A673 (cell line): Measurements from ENCODE around the gene TFEC. TPM values are rescaled to one million over a fixed set of nuclear protein-coding genes. Genes with fewer than 3 reads are reported as not detected.

Experiments used
- BruUV-seq: library from RNA; stranded (reverse); fragments of 400-500 nt; replicated peaks from 2 replicates; lab custom pipeline; 2021; lab: Mats Ljungman, UMichigan
- CTCF ChIA-PET: fragments of 300-600 bp; sonication (Branson Sonifier 250); formaldehyde crosslinking; loops from one replicate; lab custom pipeline; 2022; ENCODE audit warnings: antibody characterized with exemption; lab: Charles Lee
- POLR2A ChIA-PET: fragments of 300-600 bp; sonication (Branson Sonifier 250); formaldehyde crosslinking; loops from one replicate; lab custom pipeline; 2022; ENCODE audit warnings: antibody characterized with exemption; ENCODE audit not compliant: low non-redundant PET; lab: Charles Lee
- DNase-seq: peaks from one replicate; pipeline ENCODE4 v3.0.0-alpha.2; 2015; ENCODE audit warnings: low spot score
- H3K27ac ChIP-seq: fragments of 200-600 bp; sonication (generic); 2 replicates; pipeline ENCODE4 v1.5.1; 2016; ENCODE audit warnings: mixed run types, low read depth, mild to moderate bottlenecking, mixed read lengths, antibody characterized with exemption, low read length; ENCODE audit not compliant: poor library complexity, severe bottlenecking
- H3K27me3 ChIP-seq: fragments of 200-600 bp; sonication (generic); replicated peaks from 2 replicates; pipeline ENCODE4 v1.6.1; 2017; ENCODE audit warnings: mixed run types, low read depth, mild to moderate bottlenecking, mixed read lengths, antibody characterized with exemption, low read length; ENCODE audit not compliant: insufficient read depth, poor library complexity
- H3K36me3 ChIP-seq: fragments of 200-600 bp; sonication (generic); 2 replicates; pipeline ENCODE4 v1.6.1; 2016; ENCODE audit warnings: mixed run types, mild to moderate bottlenecking, mixed read lengths, antibody characterized with exemption, low read length; ENCODE audit not compliant: insufficient read depth, poor library complexity, severe bottlenecking
- H3K4me1 ChIP-seq: fragments of 200-600 bp; sonication (generic); 2 replicates; pipeline ENCODE4 v1.6.1; 2017; ENCODE audit warnings: mixed run types, mild to moderate bottlenecking, mixed read lengths, antibody characterized with exemption, low read length; ENCODE audit not compliant: insufficient read depth, poor library complexity, severe bottlenecking
- H3K4me3 ChIP-seq: fragments of 200-600 bp; sonication (generic); 2 replicates; pipeline ENCODE4 v1.5.1; 2016; ENCODE audit warnings: low read depth, mixed run types, mild to moderate bottlenecking, mixed read lengths, low read length; ENCODE audit not compliant: poor library complexity, severe bottlenecking
- H3K9me3 ChIP-seq: fragments of 200-600 bp; sonication (generic); 2 replicates; pipeline ENCODE4 v1.6.1; 2016; ENCODE audit warnings: mixed run types, low read depth, mild to moderate bottlenecking, mixed read lengths, antibody characterized with exemption, low read length; ENCODE audit not compliant: poor library complexity, severe bottlenecking
- EZH2 ChIP-seq: fragments of 200-600 bp; sonication (generic); IDR thresholded peaks from 2 replicates; pipeline ENCODE4 v1.6.1; 2017; ENCODE audit warnings: borderline replicate concordance, low read depth, mild to moderate bottlenecking, mixed read lengths, antibody characterized with exemption, low read length; ENCODE audit not compliant: poor library complexity, severe bottlenecking
- intact Hi-C: fragments of 100-400 bp; cut with micrococcal nuclease; formaldehyde crosslinking; loops from one replicate; pipeline ENCODE4 v1.10.0; 2022; ENCODE audit not compliant: unreplicated experiment
- total RNA-seq: library from RNA; stranded (reverse); gene quantifications from 2 replicates; pipeline ENCODE4 v1.2.3, GENCODE V29; 2021
- TF ChIP-seq, protein P1 (sequence below): fragments of 300-800, 200-600 bp; sonication (generic); conservative IDR thresholded peaks from 2 replicates; pipeline ENCODE4 v1.5.1; 2017; ENCODE audit warnings: low read depth, mild to moderate bottlenecking, antibody characterized with exemption, low read length, moderate library complexity, mixed read lengths

The TFEC gene
- total RNA-seq, 1 experiment from 2014 or later, result 4.5 TPM

DNA sequence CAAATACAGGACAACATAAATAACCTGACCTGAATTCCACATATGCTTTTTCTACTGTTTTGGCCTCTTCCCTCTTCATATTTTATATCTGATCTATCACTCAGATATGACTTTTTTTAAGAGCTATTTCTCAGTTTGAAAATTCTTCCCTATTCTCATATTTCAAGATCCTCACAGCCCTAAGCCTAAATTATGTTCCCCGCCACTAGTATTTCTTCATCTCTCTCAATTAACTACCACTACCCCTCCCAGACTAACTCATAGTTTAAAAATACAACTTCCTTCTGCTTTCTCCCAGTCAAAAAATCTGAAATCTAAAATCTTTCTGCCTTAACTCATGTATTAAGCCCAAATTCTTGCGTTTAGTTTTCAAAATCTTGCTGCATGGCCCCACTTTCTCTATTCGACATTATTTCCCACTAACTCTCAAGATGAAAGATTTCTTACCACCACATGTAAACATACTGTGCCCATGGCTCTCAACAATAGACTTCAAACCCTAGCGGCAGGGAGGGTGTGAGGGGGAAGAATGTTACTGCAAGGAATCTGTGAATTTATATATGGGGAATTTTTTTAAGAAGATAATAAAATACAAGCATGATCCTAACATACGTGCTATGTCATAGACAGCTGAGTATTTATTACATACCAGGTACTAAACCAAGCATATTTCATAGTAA lies 64.6 kb downstream of the TFEC start:
- ChIA-PET POLR2A (no interaction called here), CTCF (no interaction called here)
- TF ChIP-seq EZH2, result no peak
- TF ChIP-seq, protein P1, sequence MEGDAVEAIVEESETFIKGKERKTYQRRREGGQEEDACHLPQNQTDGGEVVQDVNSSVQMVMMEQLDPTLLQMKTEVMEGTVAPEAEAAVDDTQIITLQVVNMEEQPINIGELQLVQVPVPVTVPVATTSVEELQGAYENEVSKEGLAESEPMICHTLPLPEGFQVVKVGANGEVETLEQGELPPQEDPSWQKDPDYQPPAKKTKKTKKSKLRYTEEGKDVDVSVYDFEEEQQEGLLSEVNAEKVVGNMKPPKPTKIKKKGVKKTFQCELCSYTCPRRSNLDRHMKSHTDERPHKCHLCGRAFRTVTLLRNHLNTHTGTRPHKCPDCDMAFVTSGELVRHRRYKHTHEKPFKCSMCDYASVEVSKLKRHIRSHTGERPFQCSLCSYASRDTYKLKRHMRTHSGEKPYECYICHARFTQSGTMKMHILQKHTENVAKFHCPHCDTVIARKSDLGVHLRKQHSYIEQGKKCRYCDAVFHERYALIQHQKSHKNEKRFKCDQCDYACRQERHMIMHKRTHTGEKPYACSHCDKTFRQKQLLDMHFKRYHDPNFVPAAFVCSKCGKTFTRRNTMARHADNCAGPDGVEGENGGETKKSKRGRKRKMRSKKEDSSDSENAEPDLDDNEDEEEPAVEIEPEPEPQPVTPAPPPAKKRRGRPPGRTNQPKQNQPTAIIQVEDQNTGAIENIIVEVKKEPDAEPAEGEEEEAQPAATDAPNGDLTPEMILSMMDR, result no peak
- intact Hi-C loops, result no loop called here
- H3K27me3 ChIP-seq, result no peaks in the 10 kb centered on the region
- H3K36me3 ChIP-seq, result no peaks in the 10 kb centered on the region
- no peaks in the 10 kb centered on the region for H3K4me1 ChIP-seq
- DNase-seq, result no peak
- no peak overlapping the region for H3K27ac ChIP-seq
- no TSS peak for BruUV-seq
- no peak overlapping the region for H3K4me3 ChIP-seq
- H3K9me3 ChIP-seq, result no peaks in the 10 kb centered on the region

DNA sequence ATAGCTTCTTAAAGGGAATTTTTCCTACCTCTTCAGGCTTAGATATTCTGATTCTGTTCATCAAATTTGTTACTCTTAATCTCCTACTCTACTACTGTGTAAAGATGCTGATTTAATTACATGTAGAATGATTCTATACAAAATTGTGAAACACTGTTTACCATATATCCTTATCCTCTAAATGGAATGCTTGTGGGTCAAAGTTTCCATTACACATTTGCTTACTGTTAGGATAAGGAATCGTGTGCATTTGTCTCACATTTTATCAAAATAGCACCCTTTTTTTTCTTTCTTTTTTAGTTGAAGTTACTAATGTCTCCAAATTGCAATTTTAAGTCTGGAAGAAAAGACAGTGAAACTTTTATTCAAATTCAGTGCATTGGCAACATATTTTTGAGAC lies 65.3 kb downstream of the TFEC start:
- Histone ChIP-seq H3K9me3 (peaks cover 3% of the 10 kb centered on the region), H3K4me1 (no peaks in the 10 kb centered on the region), H3K4me3 (no peak overlapping the region), H3K36me3 (no peaks in the 10 kb centered on the region), H3K27ac (no peak overlapping the region), H3K27me3 (no peaks in the 10 kb centered on the region)
- no TSS peak for BruUV-seq
- TF ChIP-seq, protein P1, result no peak
- TF ChIP-seq EZH2, result no peak
- DNase-seq, result no peak
- intact Hi-C loops, result no loop called here
- POLR2A ChIA-PET, result no interaction called here
- CTCF ChIA-PET, result no interaction called here

DNA sequence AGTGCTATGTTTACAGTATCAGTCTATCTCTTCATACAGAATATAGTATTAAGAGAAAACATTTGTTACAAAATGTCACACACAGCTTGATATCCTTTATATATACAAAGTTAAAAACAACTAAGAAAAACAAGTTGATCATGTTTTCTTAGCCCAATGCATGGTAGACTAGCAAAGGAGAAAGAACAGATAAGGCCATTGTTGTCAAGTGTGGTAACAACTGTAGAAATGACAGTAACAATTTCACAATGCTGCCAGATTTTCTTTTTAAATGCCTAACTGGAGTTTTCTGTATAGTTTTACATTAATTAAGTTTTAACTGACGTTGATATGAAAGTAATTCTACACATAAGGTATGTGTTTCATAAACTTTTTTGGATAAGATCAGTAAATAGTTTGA lies 65.8 kb downstream of the TFEC start:
- no peaks in the 10 kb centered on the region for H3K36me3 ChIP-seq
- H3K27me3 ChIP-seq, result no peaks in the 10 kb centered on the region
- no peak for DNase-seq
- no peak for TF ChIP-seq EZH2
- TF ChIP-seq, protein P1, result no peak
- ChIA-PET CTCF (no interaction called here), POLR2A (no interaction called here)
- no TSS peak for BruUV-seq
- peaks cover 5% of the 10 kb centered on the region for H3K9me3 ChIP-seq
- H3K4me1 ChIP-seq, result no peaks in the 10 kb centered on the region
- no peak overlapping the region for H3K27ac ChIP-seq
- no peak overlapping the region for H3K4me3 ChIP-seq
- intact Hi-C loops, result no loop called here
